NCI-H345 treated with DMSO at 0.1 percent for 48 hours (cell line): Measurements from ENCODE around the gene CHPF.

Experiments
- DNase-seq: peaks from one replicate; lab custom pipeline; 2025; ENCODE audit not compliant: unreplicated experiment; lab: John Stamatoyannopoulos, UW

The CHPF gene

DNA sequence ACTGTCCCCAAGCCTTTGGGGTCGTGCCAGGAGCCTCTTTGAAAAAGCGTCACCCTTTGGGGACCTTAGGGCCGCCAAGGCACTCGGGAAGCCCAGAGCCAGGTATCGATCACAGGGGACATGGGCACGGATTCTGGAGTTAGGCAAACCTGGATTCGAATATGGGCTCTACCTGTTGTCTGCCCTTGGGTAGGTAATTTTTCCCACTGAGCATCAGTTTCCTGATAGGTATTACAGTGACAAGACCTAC, 9.5 kb upstream of the CHPF start:
- DNase-seq: no peak

DNA sequence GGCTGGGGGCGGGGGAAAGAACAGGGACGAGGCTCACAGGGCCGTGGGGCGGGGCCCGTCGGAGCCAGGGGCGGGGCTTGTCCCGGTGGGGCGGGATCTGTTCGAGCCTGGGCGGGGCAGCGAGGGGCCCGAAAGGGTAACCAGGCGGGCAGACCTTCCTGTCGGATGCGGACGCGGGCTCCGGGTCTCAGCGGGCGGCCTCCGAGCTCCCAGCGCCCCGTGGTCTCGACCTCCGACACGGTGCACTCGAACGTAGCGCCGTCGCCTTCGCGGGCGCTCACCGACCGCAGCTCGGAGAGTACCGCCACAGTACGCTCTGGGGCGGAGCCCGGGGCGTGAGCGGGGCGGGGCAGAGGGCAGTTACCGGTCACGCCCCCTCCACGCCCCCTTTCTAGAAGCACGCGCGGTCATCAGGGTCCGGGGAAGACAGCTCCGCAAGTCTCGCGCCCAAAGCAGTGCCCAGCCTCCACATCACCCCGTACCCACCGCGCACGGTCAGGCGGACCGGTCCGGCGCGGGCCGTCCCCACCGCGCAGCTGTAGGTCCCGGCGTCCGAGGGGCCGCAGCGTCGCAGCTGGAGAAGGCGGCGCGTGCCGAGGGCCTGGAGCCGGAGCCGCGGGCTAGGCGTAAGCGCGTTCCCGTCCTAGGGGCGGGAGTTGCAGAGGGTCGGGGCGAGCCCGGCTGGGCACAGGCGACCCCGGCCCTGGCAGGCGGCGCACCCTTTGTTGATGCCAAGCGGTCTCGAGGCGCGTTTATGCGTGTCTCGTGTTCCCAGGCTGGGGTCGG, 9.0 kb upstream of the CHPF start:
- DNase-seq: peak; percentile 80

DNA sequence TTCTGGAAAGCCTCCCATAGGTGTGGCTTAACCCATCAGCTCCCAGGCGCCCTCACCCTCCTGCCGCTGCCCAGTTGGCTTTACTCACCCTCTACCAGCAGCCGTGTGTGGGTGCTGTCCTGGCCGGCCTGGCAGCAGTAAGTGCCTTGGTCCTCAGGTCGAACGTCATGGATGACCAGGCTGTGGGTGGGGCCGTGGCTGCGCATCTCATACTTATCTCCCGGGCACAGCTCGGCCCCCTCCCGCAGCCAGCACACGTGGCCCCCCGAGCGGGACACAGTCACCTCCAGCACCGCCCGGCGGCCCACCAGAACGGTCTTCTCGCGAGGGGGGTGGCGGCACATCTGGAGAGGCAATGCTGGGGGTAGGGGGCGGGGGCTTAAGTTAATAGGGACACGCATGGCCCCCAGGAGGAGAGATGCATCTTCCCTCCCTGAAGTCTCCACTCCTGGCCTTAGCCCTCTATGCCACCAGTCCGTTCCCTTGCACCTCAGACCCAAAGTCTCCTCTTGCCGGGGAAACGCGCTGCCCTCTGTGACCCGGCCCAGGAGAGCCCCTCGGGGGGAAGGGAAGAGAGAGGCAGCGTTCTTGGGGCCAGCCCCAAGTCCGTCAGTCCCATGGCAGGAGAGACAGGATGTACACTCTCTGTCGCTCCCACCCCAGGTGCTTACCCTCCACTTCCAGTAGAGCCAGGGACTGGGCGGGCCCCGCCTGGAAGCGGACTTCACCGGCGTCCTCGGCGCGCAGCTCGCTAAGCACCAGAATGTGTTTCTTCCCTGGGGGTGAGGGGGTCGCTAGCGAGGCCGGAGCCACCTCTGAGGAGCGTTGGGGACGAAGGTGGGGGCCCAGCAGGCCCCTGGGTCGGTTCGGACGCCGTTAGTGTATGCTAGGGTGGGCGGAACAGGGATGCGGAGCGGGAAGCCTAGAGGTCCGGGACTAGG, 8.1 kb upstream of the CHPF start:
- DNase-seq: peak; percentile 44

DNA sequence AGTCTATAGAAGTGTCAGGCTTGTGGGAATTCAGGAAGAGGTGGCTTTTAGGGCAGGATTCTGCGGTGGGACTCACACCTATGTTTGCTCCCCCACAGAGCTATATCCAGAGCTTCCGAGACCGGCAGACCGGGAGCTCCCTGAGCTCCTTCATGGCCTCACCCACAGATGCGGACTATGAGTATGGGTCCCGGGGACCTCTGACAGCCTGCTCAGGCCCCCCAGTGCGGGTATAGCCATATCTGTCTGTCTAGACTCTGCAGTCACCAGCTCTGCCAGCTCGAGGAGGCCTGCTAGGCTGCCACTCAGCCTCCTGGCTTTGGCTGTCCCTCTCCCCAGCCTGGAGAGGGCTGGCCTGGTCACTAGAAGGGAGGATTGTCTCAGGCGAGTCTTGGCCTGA, 6.0 kb upstream of the CHPF start:
- no peak for DNase-seq

DNA sequence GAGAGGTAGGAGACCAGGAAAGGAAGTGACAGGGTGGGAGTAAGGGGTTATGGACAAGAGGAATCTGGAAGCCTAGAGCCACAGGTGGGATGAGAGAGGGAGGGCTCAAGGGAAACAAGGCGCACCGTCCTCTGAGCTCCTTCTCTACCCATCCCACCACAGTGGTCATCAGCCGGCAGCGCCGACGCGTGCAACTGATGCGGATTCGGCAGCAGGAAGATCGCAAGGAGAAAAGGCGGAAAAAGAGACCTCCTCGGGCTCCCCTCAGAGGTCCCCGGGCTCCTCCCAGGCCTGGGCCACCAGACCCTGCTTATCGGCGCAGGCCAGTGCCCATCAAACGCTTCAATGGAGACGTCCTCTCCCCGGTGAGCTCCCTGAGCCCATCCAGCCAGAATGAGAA, 5.4 kb upstream of the CHPF start:
- no peak for DNase-seq

DNA sequence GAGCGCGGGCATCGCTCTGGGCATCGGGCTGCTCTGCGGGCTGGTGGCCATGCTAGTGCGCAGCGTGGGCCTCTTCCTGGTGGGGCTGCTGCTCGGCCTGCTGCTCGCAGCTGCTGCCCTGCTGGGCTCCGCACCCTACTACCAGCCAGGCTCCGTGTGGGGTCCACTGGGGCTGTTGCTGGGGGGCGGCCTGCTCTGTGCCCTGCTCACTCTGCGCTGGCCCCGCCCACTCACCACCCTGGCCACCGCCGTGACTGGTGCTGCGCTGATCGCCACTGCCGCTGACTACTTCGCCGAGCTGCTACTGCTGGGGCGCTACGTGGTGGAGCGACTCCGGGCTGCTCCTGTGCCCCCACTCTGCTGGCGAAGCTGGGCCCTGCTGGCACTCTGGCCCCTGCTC, 4.0 kb upstream of the CHPF start:
- no peak for DNase-seq

DNA sequence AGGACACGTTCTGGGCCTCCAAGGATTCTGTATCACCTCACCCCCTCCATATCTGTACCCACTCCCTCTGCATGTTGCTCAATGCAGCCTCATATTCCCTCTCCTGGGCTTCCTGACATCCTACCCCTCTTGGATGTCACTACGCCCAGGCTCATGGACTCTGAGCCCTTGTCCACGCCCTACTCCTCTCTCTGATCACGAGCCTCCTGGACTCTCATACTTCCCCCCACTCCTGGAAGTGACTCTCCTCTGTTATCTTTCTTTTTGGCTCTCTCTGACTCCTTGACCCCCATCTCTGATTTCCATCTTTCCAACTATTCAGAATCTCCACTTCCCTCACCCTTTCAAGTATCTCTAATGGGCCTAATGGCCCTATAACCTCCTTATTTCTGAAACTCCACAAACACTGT, 2.3 kb upstream of the CHPF start:
- DNase-seq: no peak

DNA sequence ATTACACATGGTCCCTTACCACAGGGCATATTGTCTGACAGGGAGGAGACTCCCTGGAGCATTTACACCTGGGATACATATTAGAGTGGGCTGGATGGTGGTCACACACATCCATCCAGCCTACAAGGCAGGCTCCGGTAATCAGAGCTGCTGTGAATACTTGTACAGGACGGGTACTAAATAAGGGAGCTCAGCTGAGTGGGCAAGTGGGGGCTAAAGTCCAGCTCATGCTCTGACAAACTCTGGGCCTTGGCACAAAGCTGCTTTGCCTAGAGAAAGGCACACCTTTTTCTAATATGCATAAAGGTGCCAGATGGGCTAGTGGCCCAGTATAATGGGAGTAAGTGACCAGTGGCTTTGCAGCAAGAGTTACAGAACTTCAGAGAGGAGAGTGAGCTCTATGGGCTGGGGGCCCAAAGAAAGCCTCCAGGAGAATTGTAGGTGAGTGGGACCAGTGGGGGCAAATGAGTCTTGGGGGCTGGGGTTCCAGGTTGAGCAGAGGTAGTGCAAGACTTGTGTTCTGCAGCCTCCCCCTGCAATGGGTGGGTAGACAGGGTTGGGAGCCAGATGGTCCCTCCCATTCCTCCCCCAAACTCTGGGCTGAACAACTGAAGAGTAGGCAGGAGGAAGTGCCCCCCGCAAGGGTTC, 1.8 kb upstream of the CHPF start:
- no peak for DNase-seq

DNA sequence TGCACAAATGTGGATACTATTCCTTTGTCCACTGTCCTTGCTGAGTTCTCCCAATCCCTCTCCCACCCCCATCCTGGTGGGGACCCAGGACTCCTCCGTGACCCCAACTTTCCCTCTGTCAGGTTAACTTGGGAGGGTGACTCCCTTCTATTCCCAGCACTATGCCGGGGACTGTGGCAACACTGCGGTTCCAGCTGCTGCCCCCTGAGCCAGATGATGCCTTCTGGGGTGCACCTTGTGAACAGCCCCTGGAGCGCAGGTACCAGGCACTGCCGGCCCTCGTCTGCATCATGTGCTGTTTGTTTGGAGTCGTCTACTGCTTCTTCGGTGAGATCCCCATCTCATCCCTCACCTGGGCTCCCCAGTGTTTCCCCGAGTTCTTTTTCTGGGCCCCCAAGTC, 958 bp upstream of the CHPF start:
- DNase-seq: no peak

DNA sequence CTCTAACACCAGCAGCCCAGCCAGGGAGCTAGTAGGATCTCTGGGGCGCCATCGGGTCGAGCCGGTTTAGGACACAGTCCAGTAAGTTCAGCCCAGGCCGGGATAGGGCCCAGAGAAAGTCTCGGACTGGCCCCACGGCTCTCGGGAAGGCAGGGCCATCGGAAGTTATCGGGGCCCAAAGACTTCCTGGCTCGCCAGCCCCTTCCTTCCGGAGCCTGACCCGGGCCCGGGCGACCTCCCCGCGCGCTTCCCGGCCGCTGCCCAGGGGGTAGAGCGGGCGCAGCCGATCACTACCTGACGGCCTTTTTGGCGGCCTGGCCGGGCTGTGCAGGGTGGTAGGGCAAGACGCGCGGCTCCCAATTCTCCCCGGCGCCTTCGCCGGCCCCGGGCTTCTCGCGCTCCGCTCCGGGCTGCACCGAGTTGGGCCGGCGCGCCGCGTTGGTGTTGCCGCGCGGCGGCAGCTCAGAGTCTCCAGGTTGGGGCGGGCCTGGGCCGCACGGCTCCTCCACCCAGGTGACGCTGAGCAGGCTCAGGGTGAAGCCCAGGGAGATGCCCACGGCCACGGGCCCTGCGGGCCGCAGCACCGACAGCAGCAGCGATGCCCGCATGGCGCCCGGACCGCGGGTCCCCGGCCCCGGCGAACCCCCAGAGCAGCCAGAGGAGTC, 546 bp downstream of the CHPF start:
- no peak for DNase-seq

DNA sequence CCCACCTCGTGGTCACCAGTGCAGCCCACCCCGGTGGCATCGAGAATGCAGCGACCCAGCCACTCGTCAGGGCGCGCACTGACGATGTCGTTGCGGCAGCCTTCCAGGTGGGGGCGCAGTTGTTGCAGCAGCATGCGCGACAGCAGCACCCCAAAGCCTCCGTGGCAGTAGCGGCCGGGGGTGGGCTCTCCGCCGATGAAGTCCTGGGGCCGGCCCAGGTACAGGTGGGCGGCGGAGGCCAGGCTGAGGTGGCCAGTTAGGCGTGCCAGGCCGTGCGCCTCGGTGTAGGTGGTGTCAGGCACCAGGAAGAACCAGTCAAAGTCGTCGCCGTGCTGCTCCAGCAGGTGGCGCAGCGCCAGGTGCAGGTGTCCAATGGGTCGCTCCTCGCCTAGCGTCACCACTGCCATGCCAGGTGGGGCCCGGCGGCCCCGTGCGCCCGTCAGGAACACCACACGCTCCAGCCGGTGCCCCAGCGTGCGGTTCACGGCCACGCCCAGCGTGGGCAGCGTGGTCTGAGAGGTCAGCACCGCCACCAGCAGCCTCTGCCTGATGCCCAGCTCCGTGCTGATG, 1.9 kb downstream of the CHPF start:
- peak; percentile 76 for DNase-seq

DNA sequence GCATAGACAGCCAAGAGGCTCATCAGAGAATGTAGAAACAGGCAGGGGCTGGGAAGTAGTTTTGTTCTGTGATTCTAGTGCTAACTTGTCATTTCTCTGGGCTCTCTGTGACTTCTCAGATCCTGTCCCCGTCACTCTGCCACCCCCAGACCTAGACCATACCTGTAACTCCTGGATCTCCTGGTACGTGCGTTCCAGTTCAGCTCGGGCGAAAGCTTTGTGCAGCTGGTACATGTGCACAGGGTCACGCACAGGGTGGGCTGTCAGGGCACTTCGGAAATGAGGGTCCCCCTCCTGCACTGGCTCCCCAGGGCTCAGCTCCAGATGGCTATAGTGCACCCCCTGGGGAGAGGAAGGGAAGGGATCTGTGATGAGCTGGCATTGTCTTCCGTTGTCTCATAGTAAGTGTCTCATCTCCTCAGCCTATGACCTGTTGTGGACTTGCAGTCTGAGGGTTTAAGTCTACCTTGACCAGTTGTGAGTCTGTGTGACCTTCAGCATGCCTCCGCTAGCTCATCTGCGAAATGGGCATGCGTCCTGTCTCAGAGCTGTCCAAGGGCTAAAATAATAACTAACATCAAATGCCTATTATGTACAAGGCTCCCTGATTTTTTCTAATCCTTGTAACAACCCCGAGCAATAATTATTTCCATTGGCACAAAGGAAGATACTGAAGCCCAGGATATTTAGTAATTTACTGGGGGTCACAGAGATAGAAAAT, 2.7 kb downstream of the CHPF start:
- DNase-seq: no peak

DNA sequence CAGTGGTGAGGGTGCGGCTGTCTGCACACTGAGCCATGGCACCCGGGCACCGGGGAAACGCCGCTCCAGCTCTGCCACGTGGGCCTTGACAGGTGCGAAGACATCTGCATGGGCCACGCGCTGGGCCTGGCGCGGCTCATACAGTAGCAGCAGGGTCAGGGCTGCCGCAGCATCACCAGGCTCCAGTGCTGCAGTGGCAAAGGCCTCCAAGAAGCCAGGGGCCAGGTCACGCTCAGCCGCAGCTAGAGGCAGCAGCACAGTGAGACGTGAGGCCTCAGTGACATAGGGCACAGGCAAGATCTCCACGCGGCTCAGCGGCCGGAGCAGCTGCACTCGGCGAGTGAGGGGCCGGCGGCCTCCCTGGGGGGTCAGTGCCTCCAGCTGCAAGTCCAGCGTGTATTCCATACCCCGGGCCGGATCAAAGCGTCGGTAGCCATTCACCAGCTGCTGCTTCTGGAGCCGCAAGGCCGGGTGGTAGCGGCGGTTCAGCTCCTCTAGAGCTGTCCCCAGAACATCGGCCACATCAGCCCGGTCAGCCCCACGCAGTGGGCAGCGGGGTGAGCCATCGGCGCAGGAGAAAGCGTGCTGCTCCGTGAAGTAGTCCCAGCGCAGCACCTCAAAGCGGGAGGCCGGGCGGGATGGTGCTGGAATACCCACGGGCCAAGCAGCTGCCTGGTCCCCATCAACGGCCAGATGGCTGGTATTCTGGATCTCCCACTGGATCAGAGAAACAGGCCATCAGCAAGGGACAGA, 3.5 kb downstream of the CHPF start:
- no peak for DNase-seq

DNA sequence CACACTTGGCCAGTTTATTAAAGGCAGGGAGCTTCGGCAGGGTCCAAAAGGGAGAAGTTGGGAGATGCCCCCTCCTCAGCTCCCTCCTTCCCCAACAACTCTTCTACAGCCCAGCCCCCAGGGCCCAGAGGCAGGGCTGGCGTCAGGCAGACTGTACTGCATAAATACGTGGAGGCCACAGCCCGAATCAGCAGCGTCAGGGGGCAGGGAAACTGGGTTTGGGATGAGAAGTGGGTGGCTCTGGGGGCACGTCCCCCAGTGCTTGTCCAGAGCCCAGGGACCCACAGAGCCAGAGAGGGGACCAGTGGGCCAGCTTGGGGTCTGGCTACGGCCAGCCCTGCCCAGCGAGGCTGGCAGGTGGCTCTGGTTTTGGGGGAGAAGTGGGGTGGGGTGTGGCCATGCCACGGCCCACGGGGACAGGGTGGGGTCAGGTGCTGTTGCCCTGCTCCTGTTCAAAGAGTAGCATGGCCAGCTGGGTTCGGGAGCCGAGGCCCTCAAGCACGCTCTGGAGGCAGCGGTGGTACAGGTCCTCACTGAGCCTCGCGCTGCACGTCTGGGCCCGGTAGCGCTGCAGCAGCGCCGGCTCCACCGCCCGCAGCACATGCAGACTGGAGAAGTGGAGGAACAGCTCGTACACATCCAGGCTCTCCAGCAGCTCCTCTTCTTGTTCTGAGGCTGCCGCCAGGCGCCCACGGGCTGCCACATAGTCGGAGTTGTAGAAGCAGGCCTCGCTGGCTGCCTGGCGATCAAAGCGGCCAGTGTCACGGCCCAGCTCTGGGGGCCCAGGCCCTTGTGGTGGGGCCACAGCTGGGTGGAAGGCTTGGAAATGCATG, 4.4 kb downstream of the CHPF start:
- no peak for DNase-seq

DNA sequence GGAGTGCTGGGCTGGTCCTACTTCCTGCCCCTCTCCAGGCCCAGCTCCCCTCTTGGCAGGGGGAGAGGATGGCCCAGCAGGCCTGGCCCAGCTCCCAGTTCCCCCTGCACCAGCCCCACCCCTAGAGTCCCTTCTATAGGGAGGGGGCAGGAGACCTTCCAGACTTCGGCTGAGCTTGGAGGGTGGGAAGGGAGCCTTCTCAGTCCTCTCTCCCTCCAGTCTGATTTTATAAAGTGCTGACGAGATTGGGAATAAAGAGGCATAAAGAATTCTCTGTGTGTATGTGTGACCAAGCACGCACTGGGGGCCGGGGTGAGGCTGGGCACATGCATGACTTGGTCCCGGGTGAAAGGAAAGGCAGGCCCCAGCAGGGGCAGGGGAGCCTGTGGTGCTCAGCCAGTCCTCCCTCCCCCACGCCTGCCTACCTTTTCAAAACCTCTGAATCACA, 5.1 kb downstream of the CHPF start:
- DNase-seq: no peak

DNA sequence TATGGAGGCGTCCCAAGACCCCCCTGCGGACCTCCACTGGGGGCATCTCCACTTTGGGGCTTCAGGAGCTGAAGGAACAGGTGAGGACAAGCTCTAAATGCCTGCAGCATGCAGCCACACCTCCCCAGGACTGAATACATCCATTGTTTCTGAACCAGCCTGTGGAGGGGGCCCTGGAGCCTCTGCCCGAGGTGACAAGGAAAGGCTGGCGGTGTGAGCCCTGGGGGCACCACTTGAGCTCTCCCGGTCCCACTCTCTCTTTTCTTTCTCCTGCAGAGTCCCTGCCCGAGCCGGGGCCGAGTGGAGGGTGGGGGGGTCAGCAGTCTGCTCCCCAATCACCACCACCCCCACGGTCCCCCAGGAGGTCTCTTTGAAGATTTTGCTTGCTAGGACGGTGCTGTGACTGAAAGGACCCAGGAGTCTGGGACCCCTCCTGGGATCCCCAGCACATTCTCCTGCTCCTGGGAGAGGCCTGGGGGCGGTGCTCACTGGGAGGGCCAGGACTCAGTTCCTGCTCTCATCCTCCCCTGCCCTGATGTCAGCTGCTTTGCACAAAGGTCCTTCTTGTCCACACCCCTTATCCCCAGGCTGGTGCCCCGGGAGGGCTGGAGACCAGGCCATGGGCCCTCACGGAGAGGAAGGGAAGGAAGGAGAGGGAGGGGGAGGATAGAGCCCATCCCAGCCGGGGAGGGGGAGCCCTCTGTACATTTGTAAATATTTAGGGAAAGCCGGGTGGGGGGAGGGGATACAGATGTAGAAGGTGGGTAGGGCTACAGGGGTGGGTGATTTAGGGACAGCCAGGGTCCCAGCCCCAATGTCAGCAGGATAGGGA, 5.7 kb downstream of the CHPF start:
- no peak for DNase-seq

DNA sequence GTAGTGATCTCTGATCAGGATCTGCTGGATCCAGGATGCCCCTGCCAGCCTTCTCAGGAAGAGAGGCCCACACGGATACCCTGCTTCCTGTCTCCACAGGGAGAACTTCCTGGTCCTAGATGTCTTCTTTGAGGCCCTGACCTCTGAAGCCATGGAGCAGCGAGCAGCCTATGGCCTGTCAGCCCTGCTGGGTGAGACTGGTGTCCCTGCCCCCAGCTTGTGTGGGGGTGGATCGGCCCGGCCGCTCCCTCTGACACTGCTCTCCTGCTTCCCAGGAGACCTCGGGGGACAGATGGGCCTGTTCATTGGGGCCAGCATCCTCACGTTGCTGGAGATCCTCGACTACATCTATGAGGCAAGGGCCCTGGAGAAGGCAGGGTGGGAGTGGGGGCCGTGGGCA, 6.6 kb downstream of the CHPF start:
- no peak for DNase-seq

DNA sequence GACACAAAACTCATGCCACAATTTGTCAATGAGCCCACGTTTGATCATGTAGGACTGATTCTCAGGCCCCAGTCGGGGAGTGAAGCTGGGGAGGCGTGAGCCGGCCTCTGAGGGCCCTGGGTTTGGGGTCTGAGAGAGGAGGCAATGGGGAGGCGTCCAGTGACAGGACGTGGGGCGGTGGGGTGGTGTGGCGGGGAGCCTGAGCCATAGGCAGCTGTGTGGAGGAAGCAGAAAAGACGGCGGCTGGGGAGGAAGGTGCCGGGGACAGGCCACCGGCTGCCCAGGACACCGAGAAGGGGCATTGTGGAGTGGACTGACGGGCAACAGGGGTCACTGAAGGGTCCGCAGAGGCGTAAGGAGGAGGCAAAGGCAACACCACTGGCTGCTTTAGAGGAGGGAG, 7.2 kb downstream of the CHPF start:
- no peak for DNase-seq
